GM21515 (cell line): ENCODE measurements around the gene ANO2.

Experiments
- ATAC-seq: cut with Tn5 transposase; IDR thresholded peaks from one replicate; pipeline ENCODE4 v1.9.1; 2021; ENCODE audit not compliant: unreplicated experiment

The ANO2 gene

DNA sequence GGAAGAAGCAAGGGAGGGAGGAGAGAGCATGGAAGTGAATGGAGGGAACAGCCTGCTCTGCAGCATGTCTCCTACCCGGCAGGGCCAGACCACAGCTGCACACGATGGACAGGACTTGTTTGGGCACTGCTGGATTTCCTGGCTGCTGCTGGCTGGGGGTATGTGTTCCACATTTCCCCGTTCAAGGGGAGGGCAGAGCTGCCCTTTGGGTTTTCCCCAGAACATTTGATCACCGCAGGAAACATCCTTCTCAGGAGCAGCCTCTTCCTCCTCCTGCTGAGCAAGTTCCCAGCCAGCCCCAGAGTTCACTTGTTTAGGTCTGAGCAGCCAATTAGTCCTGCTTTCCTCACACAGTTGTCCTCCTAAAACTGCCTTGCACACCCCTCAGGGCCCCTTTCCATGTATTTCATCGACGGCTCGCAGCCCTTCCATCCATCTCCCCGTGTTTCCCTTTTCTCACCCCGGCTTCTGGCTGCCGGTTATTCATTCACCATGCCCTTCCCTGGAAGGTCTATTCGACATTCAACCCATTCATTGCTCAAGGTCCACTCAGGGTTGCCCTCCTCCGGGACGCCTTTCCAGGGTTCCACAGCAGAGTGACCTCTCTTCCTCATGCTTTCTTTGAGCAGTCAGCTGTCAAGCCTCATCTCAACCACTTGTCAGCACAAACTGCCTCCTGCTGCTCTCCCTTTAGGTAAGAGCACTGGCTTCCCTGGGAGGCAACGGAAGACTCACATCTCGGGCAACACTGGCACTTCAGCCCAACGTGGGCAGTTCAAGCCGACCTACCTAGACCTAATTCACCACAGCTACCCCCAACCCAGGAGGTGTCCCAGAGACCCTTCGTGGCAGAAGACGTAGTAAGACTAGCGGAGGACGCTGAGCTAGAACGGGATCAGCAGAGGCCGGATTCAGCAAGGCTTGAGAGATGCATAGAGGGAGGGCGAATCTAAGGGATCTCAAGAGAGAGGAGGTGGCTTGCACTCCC lies 20.1 kb upstream of the ANO2 start:
- ATAC-seq, result no peak

DNA sequence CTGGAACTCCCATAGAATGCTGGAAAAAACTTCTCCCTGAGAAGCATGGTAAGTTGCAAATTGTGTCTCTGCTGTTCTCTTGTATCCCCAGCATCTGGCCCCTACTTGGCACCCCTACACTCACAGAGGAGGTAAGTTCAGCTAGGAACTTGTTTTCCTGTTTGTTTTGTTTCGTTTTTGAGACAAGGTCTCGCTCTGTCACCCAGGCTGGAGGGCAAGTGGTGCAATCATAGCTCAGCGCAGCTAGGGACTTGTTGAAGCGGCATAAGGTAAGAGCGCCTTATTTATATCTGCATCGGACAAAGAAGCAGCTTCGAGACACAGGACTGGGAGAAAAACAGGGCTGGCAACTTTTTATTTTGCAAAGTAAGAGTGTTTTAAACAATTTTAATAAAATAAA lies 18.5 kb upstream of the ANO2 start:
- no peak for ATAC-seq

DNA sequence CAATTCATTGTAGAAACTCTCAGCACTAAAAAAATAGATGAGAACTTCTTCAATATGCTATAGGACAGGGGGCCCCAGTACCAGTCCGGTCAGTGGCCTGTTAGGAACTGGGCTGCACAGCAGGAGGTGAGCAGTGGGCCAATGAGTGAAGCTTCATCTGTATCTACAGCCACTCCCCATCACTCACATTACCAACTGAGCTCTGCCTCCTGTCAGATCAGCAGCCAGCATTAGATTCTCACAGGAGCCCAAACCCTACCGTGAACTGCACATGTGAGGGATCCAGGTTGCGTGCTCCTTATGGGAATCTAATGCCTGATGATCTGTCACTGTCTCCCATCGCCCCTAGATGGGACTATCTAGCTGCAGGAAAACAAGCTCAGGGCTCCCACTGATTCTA lies 15.7 kb upstream of the ANO2 start:
- no peak for ATAC-seq

DNA sequence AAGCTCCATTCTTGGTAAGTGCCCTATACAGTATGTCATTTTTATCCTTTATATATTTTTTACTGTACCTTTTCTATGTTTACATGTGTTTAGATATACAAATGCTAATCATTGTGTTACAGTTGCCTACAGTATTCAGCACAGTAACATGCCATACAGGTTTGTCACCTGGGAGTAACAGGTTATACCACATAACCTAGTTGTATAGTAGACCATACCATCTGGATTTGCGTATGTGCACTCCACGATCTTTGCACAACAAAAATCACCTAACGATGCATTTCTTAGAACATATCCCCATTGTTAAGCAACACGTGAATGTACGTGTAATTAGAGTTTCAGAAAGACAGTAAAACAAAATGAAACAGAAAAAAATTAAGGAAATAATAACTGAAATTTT lies 11.9 kb upstream of the ANO2 start:
- ATAC-seq, result no peak

DNA sequence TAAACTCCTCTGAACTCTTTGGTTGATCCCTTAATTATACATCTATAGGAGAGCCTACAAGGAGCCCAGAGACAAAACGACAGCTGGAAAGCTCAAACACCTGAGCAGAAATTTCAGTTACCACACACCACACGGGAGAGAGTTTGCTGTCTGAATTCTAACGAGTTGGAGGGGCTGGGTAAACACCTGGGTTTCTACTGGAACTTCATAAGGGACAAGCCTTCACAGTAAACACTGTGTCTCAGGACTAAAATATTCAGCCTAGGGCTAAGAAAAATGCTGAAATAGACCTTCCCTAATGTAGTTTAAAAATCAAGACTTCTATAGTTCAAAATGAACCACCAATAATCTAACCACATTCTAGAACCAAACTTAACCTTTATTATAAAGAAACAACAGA lies 9.6 kb upstream of the ANO2 start:
- no peak for ATAC-seq

DNA sequence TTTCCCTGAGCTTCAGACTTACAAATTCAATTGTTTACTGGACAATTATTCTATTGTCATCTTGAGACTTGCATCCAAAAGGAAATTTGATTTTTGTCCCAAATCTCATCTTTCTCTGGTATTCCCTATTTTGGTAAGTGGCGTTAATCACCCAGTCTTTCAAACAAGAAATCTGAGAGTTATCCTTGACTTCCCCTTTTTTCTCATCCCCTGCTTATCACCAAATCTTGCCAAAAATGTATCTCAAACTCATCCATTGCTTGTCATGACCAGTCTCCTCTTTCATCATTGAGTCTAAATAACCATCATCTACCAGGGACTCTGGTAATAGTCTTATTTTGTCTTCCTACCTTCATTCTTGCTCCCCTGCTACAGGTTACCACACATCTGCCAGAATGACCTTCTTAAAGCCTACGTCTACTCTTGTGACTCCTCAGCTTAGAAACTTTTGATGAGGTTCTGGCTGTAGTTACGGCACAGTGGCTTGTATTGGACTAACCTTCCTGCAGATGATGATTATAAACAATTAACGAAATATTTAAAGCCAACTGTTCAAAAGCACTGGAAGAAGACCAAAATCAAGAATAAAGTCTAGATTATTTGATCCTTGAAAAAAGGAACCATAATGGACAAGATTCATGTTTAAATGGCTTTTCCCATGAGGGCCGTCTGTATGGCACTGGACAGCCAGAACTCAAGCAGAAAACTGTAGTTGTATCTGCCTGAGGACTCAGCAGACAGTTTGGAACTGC lies 9.0 kb upstream of the ANO2 start:
- no peak for ATAC-seq

DNA sequence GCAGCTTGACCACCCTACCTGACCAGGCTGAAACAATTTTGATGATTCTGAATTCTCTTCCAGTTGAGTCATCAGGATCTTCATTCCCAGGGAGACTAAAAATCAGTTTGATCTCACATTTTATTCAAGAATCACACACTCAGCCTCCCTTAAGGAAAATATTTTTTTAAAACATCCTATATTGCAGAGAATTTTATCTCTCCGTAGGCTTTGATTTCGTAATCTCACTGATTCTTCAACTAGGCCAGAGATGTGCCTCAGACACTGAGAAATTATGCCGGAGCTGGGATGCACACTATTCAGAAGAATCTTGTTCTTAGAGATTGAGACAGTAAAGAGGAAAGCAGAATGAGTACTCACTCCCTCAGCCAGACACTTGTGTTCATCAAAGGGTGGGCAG lies 7.0 kb upstream of the ANO2 start:
- ATAC-seq, result no peak

DNA sequence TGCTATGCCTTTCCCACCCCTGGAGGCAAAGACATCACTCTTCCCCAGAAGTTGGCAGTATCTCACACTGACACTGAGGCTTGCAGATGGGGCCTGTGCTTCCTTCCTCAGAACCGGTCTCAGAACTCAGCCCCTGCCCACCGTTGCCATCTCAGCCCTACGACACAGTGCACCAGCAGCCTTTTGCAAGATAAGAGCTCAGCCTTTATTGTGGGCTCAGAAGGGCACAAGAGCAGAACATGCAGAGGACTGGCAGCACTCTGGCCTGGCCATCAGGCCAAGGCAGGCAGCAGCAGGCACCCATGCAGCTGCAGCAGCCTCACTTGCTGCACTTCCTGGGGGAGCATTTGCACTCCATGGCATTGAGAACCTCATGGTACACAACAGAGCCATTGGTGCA lies 3.6 kb upstream of the ANO2 start:
- ATAC-seq, result no peak

DNA sequence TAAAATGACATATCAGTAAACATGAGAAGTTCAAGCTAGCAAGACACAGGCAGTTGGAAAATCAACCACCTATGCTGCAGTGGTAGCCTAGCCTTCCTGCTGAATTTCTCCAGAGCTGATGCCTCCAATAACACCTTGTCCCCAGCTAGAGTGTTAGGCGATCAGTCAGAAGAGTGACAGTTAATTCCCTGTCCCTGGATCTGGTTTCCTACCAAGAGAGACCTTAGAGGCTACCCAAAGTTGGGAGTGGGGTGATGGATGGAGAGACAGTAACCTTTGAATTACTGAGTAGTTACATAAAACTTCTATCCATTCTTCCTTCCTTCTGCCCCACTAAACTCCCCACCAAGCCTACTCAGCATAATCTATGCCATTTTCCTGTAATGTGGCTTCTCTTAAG lies 1.9 kb upstream of the ANO2 start:
- ATAC-seq, result no peak

DNA sequence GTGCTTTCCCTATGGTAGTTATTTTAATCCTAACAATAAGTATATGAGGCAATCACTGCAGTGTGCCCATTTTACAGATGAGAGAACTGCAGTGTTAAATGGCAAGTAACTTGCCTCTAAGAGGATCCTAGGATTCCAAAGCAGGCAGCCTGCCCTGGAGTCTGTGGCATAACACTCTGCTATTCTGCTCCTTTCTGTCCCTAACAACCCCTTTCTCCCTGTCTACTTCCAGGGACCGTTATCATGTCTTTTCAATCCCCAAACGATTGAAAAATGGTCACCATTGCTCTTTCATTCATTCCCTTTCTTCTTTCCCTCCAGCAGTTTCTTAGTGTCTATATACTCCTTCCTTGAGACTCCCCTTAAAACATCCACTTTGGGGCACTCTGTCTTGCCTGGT lies 1.3 kb upstream of the ANO2 start:
- ATAC-seq, result no peak

DNA sequence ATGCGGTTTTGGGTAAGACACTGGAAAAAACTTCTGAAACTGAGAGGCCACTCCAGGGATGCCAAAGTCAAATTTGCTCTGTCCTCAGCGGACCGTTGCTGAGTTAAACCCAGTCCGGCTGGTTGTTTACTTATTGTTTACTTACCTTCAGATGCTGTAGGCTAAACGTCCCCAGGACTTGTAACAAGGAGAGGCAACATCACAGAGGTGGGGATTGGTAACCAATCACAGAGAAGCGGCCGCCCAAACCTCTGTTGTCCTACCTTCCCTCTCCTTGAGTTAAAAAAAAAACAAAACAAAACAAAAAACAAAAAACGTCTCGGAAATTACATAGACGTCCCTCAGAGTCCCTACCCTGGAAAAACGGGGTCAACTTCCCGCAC lies 380 bp downstream of the ANO2 start:
- ATAC-seq, result no peak

DNA sequence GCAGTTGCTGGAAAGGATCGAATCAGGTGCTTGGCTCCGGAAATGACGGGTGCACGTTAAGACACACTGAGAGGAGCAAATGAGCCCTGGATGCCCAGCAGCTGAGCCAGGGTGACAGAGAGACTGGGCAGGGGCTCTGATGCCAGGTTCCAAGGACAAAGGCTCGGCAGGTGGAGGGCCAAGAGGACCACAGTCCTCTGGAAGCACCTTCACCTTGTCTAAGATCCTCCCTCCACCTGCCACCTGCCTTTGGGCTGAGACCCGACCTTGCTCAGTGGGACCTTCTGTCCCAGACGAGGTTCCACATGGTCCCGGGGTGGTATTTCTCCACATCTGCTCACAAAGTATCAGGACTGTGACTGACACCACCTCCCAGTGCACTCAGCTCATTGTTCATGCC lies 1.0 kb downstream of the ANO2 start:
- no peak for ATAC-seq

DNA sequence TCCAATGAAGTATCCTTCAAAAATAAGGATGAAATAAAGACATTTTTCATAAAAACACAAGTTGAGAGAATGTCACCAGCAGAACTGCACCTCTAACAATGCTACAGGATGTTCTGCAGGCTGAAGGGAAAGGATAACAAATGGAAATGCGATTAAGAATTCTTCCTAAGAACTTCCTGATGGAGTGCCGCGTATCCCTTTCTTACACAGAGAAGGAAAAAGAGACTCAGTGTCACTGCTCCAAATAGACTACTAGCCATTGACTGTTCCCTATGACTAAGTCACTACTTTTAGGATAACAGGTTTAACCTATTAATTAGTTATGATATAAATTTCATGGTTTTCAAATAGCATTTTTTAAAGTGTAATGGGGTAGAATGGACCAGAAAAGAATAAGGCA lies 3.2 kb downstream of the ANO2 start:
- no peak for ATAC-seq

DNA sequence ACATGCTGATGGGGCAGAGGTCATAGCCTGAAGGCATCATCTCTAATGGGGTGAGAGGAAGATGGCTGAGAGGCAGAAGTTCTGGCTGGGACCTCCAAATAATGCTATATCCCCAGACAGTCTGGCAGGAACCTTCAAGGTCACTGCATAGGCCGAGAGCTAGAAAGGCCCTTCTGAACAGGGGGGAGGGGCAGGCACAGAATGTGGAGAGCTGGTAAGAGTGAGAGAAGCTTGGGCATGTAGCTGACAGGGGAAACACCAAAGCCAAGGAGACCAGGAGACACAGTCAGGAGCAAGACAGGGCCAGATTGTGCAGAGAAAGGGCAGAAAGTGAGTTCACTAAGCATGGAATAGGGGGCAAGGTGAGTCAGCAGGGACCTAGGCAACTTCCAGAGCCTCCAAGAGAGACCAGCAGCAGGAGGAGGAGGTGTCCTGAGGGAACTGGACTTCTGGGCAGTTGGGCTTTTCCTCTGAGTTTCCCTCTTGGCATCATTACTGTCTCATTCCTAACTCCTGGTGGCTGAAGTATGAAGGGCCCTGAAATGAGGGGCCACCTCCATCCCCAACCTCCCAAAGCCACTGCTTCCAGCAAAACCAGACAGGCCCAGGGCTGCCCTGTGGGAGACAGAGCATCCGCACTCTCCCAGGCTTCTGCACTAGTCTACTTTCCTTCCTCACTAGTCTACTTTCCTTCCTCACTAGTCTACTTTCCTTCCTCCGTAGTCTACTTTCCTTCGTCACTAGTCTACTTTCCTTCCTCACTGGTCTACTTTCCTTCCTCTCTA lies 17.1 kb downstream of the ANO2 start:
- ATAC-seq, result no peak

DNA sequence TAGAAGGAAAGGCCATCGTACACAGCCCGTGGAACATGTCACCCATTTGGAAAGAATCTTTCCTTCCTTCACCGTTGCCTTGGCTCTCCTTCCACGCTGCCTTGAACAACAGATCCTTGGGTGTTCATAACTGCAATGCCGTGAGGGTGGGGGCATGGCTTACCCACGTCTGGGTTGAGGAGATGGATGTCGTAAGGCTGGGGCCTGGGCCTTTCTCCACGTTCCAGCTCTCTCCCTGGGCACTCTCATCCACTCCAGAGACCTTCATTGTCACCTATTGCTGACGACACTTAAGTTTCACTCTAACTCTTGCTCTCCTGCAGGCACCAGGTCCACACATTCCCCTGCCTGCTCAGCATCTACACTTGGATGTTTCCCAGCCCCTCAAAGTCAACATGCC lies 19.4 kb downstream of the ANO2 start:
- ATAC-seq, result no peak

DNA sequence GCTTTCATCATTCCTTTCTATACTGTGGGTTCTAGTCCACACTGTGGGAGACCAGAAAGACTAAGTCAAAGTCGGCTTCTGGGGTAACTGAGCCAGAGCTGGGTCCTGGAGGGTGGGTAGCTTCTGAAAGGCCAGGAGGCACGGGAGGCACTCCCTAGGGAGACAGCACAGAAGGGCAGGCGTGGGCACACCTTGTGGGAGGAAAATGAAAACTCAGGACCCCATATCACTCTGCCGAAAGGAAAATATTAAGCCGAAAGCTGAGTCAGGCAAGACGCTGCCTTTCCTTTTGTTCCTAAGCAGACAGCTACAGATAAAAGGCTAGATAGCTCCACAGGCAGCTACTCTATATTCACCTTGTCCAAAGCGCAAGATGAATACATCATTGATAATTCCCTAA lies 20.7 kb downstream of the ANO2 start:
- no peak for ATAC-seq

DNA sequence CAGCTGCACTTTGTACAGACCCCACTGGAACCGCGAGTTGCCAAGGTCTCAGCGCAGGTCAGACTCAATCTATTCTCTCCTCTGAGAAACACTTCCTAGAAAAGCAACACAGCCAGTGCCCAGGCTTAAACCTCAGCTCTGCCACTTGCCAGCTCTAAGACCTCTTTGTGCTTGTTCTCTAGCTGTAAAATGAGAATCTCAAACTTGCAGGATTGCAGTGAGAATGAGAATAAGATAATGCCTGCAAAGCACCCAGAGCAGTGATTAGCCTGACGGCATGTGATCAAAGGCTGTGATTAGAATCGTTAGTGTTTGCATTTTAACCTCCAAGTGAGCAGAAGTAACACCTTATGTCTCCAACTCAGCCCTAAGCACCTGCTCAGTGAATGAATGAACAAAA lies 21.3 kb downstream of the ANO2 start:
- no peak for ATAC-seq

DNA sequence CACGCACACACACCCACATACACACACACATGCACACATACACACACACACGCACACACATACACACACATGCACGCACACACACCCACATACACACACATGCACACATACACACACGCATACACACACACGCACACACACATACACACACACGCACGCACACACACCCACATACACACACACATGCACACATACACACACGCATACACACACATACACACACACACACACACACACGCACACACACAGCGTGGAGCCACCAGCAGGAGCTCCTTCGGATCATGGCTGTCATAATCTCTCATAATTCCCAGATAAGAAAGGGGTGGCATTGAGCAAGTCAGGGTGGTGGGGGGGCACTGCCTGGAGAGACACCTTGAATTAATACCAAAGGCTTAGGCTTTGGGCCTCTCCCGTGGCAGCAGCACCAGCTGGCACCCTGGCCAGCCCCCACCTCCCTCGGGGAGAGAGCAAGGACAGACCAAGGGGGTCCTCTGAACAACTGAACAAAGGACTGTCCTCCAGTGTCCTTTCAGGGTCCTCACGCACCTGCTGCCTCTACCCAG lies 21.9 kb downstream of the ANO2 start:
- ATAC-seq, result no peak

DNA sequence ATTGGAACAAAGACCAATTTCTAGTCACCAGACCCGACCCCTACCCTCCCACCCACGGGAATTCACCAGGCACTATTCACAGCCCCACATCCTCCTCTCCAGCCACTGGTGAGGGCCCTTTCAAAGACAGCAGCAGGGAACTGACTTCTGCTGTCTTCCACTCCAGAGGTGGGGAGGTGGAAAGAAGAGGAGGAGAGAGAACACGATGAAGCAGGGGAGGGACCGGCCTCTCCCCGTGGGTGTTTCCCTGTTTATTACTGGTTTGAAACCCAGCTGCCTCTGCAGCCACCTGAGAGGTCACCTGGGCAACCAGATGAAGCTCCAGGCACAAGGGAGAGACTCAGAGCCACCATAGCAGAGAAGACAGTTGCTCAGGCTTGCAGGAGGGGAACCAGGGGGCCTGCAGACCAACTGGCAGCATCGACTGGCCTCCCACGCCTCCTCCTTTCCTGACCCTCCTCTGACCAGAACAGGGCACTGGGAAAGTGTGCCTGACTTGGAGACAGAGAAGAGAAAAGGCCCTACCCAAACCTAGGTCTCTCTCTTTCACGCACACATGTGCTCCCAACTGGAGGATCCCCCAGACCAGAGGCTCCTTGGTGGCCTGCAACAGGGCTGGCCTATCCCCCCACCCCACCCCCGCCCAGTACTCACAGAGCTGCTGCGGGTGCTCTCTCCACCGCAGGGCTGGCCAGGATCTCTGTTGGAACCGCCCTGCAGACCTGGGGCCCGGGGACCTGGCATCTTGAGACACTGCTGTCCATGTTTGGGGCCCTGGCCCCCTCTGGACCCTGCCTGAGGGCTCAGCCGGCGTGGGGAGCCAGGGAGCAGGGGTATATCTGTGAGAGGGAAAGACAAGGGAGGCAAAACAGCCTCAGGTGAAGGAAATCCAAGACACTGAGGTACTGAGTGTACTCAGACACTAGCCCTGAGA lies 22.8 kb downstream of the ANO2 start:
- no peak for ATAC-seq
